ENCODE results near the gene FBRS.
"Not testable (repeated sequence)": the region's sequence is repeated elsewhere in the genome, so short reads cannot be mapped to it uniquely, and the experiment has no call there.

The FBRS gene

DNA sequence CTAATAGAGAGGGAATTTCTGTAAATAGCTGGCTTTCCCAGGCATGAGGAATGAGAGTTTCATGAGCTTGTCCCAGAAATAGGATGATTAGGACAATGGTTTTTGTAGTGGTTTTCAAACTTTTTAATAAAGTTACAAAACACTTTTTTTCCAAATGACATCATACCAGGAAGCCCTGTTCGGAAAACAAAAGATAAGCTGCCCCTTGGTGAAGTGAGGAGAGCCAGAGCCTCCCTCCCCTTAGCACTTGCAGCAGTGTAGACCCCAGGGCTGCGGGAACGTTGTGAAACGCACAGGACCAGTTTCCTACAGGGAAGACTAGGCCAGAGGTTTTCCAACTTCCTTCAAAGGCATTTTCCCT is 7.6 kb downstream of the FBRS start:
- DNase-seq, result no peak

DNA sequence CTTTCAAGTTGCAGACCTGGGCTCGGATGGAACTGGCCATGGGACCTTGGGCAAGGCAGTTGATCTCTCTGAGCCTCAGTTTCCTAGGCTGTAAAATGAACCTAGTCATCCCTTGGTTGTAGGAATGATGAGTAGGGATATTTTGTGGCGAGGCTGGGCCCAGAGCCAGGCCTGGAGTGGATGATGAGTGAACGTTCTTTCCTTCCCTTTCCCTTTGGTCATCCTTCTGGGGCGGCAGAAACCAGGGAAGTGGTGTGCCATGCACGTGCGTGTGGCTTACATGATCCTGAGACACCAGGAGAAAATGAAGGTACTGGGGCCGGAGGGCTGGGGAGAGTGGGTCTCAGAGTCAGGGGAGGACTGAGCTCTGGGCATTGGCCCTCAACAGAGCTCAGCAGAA is 8.4 kb downstream of the FBRS start:
- DNase-seq, result no peak

- no peak for DNase-seq
Observed at GRCh38 chr16:30667361-30667905, 9.2 kb downstream of the FBRS start.

DNA sequence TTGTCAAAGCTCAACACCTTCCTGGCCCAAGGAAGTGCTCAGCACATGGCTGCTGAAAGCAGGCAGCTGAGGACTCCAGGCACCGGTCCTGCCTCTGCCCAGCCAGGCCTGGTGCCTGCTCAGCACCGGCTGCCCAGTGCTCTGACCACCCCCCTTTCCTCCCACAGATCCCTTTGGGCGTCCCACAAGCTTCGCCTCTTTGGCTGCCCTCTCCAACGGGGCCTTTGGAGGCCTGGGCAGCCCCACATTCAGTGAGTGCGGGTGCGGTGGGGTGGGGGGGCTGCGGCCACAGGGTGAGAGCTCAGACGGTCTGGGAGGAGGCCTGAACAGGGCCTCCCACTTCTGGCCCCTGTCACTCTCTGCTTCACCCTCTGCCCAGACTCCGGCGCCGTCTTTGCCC is 10.2 kb downstream of the FBRS start:
- DNase-seq, result no peak

DNA sequence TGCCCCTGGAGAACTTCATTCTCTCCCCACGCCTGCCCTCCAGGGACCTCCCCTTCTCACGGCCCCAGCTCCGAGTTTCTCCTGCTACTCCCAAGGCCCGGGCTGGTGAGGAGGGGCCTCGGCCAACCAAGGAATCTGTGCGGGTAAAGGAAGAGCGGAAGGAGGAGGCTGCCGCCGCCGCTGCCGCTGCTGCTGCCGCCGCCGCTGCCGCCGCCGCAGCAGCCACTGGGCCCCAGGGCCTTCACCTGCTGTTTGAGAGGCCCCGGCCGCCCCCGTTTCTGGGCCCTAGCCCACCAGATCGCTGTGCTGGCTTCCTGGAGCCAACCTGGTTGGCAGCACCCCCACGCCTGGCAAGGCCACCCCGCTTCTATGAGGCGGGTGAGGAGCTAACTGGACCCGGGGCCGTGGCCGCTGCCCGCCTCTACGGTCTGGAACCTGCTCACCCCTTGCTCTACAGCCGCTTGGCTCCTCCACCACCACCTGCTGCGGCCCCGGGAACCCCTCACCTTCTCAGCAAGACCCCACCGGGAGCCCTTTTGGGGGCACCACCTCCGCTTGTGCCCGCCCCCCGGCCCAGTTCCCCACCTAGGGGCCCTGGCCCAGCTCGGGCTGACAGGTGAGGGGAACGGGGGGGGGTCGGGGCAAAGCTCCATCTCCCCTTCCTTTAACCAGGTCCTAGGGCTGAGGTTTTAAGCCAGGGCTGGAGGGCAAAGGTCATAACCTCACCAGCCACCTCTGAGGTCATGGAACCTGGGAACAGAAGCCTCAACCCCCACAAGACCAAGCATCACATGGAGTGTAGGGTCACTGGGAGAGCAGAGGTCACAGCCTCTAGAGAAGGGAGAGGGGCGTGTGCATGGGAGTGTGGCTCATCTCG is 11.0 kb downstream of the FBRS start:
- DNase-seq, result no peak

GRCh38 chr16:30669903-30670824 is 11.9 kb downstream of the FBRS start:
- DNase-seq, result no peak

GRCh38 chr16:30675143-30675542 is 16.9 kb downstream of the FBRS start:
- DNase-seq, result no peak

- no peak for DNase-seq
Observed at GRCh38 chr16:30677931-30678585, 19.8 kb downstream of the FBRS start.

GRCh38 chr16:30678586-30678970 is 20.3 kb downstream of the FBRS start:
- DNase-seq, result no peak

DNA sequence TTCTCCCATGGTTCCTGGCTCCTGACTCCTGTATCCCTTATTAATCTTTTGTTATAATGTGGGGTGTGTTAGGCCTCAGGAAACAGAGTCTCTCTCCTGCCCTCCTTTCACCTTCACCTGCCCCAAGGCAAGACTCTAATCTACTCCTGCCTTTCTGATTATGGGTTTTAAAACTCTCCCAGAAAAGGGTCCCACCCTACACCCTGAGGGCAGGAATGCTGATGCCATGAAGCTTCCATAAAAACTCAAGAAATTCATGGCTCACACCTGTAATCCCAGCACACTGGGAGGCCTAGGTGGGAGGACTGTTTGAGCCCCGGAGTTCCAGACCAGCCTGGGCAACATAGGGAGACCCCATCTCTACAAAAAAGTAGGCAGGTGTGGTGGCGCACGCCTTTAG is 22.1 kb downstream of the FBRS start:
- no peak for DNase-seq

- DNase-seq, result no peak
Observed at GRCh38 chr16:30688701-30689100, 30.5 kb downstream of the FBRS start.

DNA sequence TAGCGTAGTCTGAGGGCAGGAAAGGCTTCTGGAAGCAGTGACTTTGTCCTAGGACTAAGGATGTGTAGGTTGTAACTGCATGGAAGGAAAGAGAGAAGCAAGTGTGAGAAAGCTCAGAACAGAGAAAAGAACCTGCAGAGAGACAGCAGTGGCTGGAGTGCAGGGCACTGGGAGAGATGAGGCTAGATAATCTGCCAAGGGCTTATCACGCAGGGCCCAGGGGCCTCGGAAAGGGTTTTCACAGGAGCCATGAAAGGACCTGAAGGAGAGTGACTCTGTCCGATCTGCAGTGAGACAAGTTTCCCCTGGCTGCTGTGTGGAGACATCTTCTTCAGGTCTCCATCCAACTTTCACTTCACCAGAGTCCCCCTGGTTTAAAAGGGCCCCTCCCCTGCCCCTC is 33.7 kb downstream of the FBRS start:
- DNase-seq, result no peak

GRCh38 chr16:30692396-30693064 is 34.3 kb downstream of the FBRS start:
- no peak for DNase-seq

DNA sequence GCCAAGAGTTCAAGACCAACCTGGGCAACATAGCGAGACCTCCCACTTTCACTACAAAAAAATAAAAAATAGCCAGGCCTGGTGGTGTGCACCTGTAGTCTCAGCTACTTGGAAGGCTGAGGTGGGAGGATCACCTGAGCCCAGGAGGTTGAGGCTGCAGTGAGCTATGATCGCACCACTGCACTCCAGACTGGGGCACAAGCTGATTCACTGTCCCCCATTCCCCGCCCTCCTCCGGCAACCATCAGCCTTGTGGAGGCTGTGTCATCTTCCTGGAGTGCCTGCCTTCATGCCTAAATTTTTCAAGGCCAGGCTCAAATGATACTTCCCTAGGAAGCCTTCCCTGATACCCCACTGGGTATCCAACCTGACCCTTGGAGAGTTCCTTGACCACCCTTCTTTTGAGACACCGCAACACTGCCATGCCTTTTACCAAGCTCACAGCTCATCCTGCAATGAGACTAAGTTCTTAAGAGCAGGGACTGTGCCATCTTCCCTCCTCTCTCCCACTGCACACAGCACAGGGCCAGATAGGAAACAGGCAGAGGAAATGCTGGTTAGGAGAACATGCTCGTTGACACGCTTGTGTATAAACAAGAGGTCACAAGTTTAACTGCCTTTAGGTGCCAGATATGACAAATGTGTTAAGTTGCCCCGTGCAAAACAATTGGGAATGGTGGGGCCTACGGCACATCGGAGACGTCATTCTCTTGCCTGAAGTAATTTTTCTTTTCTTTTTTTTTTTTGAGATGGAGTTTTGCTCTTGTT is 36.9 kb downstream of the FBRS start:
- no peak for DNase-seq

DNA sequence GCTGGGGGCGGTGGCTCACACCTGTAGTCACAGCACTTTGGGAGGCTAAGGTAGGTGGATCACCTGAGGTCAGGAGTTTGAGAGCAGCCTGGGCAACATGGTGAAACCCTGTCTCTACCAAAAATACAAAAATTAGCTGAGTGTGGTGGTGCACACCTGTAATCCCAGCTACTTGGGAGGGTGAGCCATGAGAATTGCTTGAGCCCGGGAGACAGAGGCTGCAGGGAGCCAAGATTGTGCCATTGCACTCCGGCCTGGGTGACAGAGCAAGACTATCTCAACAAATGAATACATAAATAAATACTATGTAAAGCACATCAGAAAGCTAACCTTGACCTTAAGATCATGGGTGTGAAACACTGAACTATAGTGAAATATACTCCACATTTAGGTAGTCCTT is 38.4 kb downstream of the FBRS start:
- not testable (repeated sequence) for DNase-seq

DNA sequence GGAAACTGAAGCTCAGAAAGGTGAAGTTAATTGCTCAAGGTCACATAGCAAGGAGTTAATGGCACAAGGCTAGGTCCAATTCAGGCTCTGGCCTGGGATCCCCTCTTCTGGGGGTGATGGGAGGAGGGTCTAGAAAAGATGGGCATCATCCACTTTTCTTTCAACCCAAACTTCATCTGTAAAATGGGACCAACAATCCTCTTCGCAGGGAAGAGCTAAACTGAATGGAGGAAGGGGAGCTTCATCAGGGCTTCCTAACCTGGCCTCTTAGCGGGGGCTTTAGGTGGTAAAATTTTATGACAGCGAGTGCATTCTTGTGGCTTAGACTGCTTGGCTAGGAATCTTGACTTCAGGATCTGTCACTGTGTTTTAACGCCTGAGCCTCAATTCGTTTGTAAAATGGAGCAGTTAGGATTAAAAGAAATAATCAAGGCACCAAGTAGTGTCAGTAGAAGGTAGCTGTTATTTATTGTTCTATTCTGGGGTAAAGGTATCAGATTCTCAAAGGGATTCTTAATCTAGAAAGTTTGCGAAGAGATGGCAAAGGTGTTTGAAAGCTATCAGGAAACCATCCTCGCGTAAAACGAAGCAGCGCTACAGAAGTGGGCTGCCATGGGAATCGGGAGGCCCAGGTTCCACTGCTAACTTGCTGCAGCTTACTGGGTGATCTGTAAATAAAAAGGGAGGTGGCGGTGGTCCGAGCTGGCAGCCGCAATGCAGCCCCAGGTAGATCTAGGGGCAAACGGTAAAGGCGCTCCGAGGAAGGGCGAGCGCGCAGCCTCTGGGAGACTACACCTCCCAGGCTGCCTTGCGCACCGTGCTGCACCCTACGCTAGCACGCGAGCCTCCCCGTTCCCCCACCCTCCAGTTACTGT is 39.3 kb downstream of the FBRS start:
- DNase-seq, result no peak

GRCh38 chr16:30698139-30698815 is 40.0 kb downstream of the FBRS start:
- DNase-seq, result peak; percentile 99

DNA sequence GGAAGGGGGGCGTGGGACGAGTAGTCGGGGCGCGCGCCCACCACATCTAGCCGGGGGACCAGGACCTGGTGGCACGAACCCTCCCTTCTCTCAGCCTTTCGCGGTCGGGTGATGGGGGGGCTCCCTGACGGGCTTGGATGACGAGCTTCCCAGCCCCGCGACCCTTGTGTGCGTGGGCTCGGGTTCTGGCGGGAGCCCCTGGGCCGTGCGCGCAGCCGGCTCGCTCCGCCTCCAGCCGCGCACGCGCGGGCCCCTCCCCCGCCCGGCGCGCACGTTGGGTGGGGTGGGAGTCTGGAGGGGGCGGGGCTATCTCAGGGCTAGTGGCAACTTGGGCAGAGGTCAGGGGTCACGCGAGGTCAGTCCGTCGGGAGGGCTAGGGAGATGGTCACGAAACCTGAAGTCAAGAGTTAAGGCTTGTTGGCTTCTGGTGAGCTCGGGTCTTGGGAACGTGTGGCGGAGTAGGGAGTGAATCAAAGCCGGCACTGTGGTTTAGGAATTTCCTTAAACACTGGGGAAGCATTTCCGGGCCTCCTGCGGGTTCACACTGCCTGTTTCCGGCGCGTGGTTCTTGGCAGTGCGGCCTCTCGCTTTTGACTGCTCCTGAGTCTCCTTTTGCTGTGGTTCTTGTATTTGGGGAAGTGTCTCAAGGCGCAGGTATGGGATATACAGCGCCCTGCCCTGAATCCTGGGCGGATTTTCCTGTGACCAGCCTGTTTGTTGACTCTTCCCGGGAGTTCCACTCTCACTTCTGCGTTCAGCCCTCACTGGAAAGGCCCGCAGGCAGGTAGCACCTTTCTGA is 40.8 kb downstream of the FBRS start, which contains the start of gene SRCAP:
SRCAP (plus strand) TSS at position 356 of the 799 bp plus-strand sequence. CDS start 1,654 bp downstream, outside the sequence.
- peak; percentile 86 to 92 for DNase-seq

DNA sequence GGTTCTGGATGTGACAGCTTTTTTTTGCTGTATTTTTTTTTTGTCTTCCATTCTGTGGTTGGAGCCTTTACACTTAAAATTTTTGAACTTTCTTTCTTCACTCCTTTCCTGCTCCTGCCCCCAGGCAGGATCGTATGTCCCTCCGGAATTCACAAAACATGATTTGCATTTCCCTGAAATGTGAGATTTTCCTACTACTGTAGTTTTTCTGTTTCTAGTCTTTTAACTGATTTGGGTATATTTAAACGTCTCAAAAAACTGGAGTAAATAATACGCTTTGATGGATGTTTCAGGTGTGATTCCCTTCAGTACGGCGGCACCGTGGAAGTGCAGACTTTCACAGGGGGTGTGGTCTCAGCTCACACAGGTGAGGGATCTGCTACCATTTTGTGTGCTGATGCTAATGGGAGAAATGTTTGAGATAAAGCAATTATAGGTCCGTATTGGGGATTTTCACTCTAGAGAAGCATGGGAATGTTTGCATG is 41.4 kb downstream of the FBRS start:
- no peak for DNase-seq

Data from stimulated activated CD4-positive, alpha-beta T cell treated with anti-CD3 and anti-CD28 coated beads, Interleukin-2, amount 100 ng/mL, for 24 hours (primary cell).